ENCODE data around the gene DMRT1.

Gene DMRT1

GRCh38 chr9:995192-995591 is 153.7 kb downstream of the DMRT1 start:
- TF ChIP-seq ZNF677 (tag by site-specific recombination; IDR thresholded peaks at IDR 0.05) (no peak), BCL6B (tag by site-specific recombination; IDR thresholded peaks at IDR 0.05) (no peak), ZNF707 (tag by site-specific recombination; IDR thresholded peaks at IDR 0.05) (no peak), GFI1B (tag by site-specific recombination; IDR thresholded peaks at IDR 0.05) (no peak), ZNF560 (tag by site-specific recombination; IDR thresholded peaks at IDR 0.05; ENCODE audit: borderline replicate concordance) (no peak), ZNF596 (tag by site-specific recombination; IDR thresholded peaks at IDR 0.05) (no peak), KLF1 (tag by site-specific recombination; IDR thresholded peaks at IDR 0.05) (no peak), ZNF239 (tag by site-specific recombination; IDR thresholded peaks at IDR 0.05) (no peak), PATZ1 (tag by site-specific recombination; IDR thresholded peaks at IDR 0.05) (no peak), ZNF19 (tag by site-specific recombination; IDR thresholded peaks at IDR 0.05; ENCODE audit: low read depth) (no peak), ZBTB7A (tag by site-specific recombination; IDR thresholded peaks at IDR 0.05; ENCODE audit: low read depth) (no peak), ZNF362 (tag by site-specific recombination; IDR thresholded peaks at IDR 0.05) (no peak), OSR2 (tag by site-specific recombination; IDR thresholded peaks at IDR 0.05) (no peak), ZBTB11 (tag by site-specific recombination; conservative IDR thresholded peaks at IDR 0.05; ENCODE audit: low read depth) (no peak), ZNF140 (tag by site-specific recombination; IDR thresholded peaks at IDR 0.05) (no peak), ZSCAN23 (tag by site-specific recombination; IDR thresholded peaks at IDR 0.05) (no peak), TCF7L2 (IDR thresholded peaks at IDR 0.05; ENCODE audit: borderline replicate concordance, low read depth, low read length) (no peak)
- TF ChIP-seq, protein P1, sequence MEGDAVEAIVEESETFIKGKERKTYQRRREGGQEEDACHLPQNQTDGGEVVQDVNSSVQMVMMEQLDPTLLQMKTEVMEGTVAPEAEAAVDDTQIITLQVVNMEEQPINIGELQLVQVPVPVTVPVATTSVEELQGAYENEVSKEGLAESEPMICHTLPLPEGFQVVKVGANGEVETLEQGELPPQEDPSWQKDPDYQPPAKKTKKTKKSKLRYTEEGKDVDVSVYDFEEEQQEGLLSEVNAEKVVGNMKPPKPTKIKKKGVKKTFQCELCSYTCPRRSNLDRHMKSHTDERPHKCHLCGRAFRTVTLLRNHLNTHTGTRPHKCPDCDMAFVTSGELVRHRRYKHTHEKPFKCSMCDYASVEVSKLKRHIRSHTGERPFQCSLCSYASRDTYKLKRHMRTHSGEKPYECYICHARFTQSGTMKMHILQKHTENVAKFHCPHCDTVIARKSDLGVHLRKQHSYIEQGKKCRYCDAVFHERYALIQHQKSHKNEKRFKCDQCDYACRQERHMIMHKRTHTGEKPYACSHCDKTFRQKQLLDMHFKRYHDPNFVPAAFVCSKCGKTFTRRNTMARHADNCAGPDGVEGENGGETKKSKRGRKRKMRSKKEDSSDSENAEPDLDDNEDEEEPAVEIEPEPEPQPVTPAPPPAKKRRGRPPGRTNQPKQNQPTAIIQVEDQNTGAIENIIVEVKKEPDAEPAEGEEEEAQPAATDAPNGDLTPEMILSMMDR (tag by site-specific recombination; IDR thresholded peaks at IDR 0.05), result no peak
- TF ChIP-seq, protein P2, sequence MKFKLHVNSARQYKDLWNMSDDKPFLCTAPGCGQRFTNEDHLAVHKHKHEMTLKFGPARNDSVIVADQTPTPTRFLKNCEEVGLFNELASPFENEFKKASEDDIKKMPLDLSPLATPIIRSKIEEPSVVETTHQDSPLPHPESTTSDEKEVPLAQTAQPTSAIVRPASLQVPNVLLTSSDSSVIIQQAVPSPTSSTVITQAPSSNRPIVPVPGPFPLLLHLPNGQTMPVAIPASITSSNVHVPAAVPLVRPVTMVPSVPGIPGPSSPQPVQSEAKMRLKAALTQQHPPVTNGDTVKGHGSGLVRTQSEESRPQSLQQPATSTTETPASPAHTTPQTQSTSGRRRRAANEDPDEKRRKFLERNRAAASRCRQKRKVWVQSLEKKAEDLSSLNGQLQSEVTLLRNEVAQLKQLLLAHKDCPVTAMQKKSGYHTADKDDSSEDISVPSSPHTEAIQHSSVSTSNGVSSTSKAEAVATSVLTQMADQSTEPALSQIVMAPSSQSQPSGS (tag by site-specific recombination; IDR thresholded peaks at IDR 0.05; ENCODE audit: low read depth), result no peak
- no peak overlapping the region for H3K27ac ChIP-seq (ENCODE audit: extremely low read depth, low read depth, low read length)
- no peak overlapping the region for H3K4me3 ChIP-seq (ENCODE audit: low read depth, low read length)
- no peaks in the 10 kb centered on the region for H3K9me3 ChIP-seq (ENCODE audit: control insufficient read depth, insufficient read depth, low read depth, low read length)
- POLR2A ChIA-PET, result no interaction called here
- peaks cover 0 to 12% of the 10 kb centered on the region in 2 experiments; a peak in 1 of 3 replicates for H3K36me3 ChIP-seq (ENCODE audit: control insufficient read depth in 2 of 2, insufficient read depth in 1 of 2, low read length in 2 of 2)
- CTCF ChIA-PET, result interaction anchor here (0.6 to 2.2 kb wide), 7 partner anchors 14 to 111 kb away, joined by 3 to 8 read pairs (median 4); no protein-coding TSS in a partner anchor
- H3K4me1 ChIP-seq (ENCODE audit: control insufficient read depth, insufficient read depth, low read length), result 0 out of 2 replicates have a peak, but pooled peaks cover 2% of the 10 kb centered on the region

All from HEK293 (cell line).